Peyer's patch (tissue), 4 donors: ENCODE data around the gene NIPA2.

ENCODE experiments used
- POLR2A ChIP-seq, 2 donors: fragments of 450-650 bp; IDR thresholded peaks; one replicate each; pipeline ENCODE4 v1.5.1; 2017; ENCODE audit warnings: antibody characterized with exemption in 2 of 2, mild to moderate bottlenecking in 2 of 2, moderate library complexity in 2 of 2
- TF ChIP-seq, protein P1 (sequence below), 6 experiments: fragments of 450-650 bp in 4 of 6; fragments of 200-600 bp in 2 of 6; sonication (generic) in 1 of 6; IDR thresholded peaks; one replicate each; pipeline ENCODE4 v1.5.1; 2017 to 2019; ENCODE audit warnings: antibody characterized with exemption in 6 of 6, mild to moderate bottlenecking in 3 of 6, moderate library complexity in 1 of 6

DNA sequence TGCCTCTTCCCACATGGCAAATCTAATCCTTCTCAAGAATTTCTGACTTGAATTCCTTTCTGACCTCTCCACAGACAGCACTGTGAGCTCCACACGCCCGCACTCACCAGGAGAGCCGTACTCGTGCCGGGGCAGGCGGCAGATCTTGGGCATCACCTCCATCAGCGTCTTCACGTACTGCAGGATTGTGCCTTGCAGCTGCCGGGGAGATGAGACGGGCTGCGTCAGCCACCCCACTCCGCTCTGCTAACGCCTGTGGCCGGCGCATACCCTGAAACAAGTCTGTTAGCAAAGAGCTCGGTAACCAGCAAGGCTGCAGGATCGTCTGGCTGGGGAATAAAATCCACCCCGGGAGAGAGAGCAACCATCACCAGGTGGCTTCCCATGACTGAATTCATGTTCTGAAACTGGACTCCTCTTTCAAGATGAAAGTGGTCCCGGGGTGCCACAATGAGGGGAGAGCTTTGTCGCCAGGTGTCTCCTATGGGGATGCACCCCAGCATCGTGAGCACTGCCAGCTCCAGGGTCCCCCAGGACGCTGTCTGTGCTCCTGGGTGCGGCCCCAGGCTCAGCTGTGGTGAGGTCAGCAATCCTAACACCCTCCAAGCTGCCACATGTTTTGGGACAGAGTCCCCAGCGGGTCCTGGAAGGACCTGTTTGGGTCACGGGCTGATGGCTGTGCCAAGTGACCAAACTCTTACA, 43.4 kb downstream of the NIPA2 start:
- TF ChIP-seq POLR2A (IDR thresholded peaks at IDR 0.05), result no peak
- TF ChIP-seq, protein P1, sequence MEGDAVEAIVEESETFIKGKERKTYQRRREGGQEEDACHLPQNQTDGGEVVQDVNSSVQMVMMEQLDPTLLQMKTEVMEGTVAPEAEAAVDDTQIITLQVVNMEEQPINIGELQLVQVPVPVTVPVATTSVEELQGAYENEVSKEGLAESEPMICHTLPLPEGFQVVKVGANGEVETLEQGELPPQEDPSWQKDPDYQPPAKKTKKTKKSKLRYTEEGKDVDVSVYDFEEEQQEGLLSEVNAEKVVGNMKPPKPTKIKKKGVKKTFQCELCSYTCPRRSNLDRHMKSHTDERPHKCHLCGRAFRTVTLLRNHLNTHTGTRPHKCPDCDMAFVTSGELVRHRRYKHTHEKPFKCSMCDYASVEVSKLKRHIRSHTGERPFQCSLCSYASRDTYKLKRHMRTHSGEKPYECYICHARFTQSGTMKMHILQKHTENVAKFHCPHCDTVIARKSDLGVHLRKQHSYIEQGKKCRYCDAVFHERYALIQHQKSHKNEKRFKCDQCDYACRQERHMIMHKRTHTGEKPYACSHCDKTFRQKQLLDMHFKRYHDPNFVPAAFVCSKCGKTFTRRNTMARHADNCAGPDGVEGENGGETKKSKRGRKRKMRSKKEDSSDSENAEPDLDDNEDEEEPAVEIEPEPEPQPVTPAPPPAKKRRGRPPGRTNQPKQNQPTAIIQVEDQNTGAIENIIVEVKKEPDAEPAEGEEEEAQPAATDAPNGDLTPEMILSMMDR (IDR thresholded peaks at IDR 0.05), result no peak
